Thyroid gland (tissue), 4 donors: Measurements from ENCODE around the gene SLC36A3.

Experiments
- POLR2A ChIP-seq, 2 donors: fragments of 450-650 bp; IDR thresholded peaks; one replicate each; pipeline ENCODE4 v1.6.1; 2017; ENCODE audit warnings: antibody characterized with exemption in 2 of 2, mild to moderate bottlenecking in 2 of 2, moderate library complexity in 1 of 2
- TF ChIP-seq, protein P1 (sequence below), 6 experiments: fragments of 200-600 bp in 3 of 6; fragments of 450-650 bp in 3 of 6; sonication (generic) in 3 of 6; IDR thresholded peaks; one replicate each; pipeline ENCODE4 v1.5.1; 2016 to 2019; ENCODE audit warnings: antibody characterized with exemption in 6 of 6, mild to moderate bottlenecking in 2 of 6, inconsistent platforms in 1 of 6, moderate library complexity in 1 of 6

GRCh38 chr5:151249281-151249680 lies 54.3 kb downstream of the SLC36A3 start:
- TF ChIP-seq, protein P1, sequence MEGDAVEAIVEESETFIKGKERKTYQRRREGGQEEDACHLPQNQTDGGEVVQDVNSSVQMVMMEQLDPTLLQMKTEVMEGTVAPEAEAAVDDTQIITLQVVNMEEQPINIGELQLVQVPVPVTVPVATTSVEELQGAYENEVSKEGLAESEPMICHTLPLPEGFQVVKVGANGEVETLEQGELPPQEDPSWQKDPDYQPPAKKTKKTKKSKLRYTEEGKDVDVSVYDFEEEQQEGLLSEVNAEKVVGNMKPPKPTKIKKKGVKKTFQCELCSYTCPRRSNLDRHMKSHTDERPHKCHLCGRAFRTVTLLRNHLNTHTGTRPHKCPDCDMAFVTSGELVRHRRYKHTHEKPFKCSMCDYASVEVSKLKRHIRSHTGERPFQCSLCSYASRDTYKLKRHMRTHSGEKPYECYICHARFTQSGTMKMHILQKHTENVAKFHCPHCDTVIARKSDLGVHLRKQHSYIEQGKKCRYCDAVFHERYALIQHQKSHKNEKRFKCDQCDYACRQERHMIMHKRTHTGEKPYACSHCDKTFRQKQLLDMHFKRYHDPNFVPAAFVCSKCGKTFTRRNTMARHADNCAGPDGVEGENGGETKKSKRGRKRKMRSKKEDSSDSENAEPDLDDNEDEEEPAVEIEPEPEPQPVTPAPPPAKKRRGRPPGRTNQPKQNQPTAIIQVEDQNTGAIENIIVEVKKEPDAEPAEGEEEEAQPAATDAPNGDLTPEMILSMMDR (IDR thresholded peaks at IDR 0.05): no peak
- no peak for TF ChIP-seq POLR2A (IDR thresholded peaks at IDR 0.05)
